Measurements from ENCODE around the gene DEFB110.

DEFB110 gene

DNA sequence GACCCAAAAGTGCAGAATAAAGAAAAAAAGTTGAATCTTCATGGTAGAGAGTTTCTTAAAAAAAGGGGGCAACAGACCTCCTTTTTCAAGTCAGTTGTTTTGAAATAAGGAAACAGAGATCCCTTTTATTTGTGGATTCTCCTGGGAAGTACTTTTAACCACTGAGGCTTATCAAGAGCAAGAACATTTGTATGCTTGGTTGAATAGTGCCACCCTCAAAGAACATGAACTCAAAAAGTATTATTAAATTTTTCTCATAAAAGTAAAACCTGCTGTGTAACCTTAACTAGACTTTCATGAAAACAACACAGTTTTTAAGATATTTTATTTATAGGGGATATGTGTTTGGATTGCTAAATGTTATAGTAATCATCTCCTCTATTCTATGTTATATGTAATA lies at the start of gene DEFB110:
TSS of gene DEFB110 (minus strand) at position 101 of the 400 bp plus-strand sequence. CDS start at position 42, 59 bp downstream.
- DNase-seq: no peak

DNA sequence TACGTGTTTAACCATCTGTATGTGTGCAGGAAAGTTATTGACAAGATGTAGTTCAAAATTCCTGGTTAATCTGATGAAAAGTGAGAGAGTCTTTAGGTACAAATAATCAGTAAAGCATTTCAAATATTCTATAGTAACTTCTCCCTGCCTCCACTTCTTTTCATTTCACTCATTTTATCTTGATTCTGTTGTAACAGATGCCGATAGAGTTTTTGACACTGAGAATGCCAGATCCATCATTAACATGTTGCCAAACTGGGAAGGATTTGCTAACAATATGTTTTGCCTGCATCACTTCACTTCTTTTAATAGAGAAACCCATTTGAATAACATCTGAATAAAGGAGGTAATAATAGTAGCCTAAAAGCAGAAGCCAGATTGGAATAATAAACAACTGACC lies 48.3 kb upstream of the DEFB110 start:
- no peak for DNase-seq

DNA sequence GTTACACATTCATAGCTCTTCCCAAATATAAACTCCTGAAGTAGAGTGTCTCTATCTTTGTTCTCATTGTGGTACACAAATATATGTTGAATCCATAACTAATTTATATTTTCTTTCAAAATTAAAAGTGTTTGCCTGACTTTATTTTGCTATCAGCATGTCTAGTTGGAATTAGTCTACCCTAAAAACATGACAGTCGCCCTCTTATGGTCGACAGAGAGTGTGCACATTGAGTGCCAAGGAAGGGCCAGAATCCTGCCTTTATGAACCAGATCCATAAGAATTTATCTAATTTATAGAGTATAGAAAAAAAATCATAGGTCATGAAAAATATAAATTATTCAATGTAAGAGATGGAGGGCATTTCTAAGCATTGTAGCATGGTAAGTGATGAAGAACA lies 40.3 kb upstream of the DEFB110 start:
- DNase-seq: no peak

GRCh38 chr6:50056242-50056641 lies 34.4 kb upstream of the DEFB110 start:
- no peak for DNase-seq

DNA sequence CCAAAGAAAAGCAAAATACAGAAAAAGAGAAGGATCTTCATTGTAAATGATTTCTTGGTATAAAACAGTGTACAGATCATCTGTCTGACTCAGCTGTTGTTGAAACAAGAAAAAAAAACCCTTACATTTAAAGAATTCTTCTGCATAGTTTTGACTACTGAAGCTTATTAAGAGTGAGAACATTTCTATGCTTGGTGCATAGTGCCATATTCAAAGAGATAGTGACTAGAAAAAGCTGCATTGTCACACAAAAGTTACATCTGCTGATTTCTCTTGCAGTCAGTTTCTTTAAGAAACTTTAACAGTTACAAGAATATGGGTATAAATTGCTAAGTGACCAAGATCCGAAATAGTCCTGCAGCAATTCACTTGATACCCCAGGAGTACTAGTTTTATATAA lies 28.0 kb upstream of the DEFB110 start, which contains the start of gene DEFB112:
TSS of gene DEFB112 (minus strand) at position 101 of the 400 bp plus-strand sequence. CDS start at position 41, 60 bp downstream.
- no peak for DNase-seq

- no peak for DNase-seq
These were observed 25.2 kb upstream of the DEFB110 start for GRCh38 chr6:50047026-50047425.

GRCh38 chr6:50030777-50031562 lies 9.2 kb upstream of the DEFB110 start:
- DNase-seq: no peak

- DNase-seq: no peak
These were observed 8.6 kb upstream of the DEFB110 start for GRCh38 chr6:50030350-50030749.

- DNase-seq: no peak
These were observed 3.5 kb upstream of the DEFB110 start for GRCh38 chr6:50025258-50025657.

DNA sequence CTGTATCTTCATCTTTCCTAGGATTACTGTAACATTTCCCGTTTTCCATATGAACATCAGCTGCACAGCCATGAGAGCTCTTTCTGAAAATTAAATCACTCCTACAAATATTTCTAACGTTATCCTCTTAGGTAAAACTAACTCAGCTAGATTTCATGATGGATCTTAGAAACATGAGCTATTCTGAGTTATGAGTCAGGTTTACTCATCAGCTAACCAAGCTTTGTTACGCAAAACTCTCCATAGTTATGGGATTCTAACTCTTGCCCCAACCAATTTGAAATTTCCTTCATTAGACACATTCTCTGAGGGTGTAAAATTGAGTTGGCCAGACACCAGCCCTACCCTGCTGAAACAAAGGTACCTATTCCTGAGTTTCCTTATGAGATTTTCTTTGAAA lies 14.0 kb downstream of the DEFB110 start:
- DNase-seq: no peak

- no peak for DNase-seq
These were observed 18.7 kb downstream of the DEFB110 start for GRCh38 chr6:50003139-50003538.

GRCh38 chr6:49995278-49995677 lies 26.5 kb downstream of the DEFB110 start:
- no peak for DNase-seq

DNA sequence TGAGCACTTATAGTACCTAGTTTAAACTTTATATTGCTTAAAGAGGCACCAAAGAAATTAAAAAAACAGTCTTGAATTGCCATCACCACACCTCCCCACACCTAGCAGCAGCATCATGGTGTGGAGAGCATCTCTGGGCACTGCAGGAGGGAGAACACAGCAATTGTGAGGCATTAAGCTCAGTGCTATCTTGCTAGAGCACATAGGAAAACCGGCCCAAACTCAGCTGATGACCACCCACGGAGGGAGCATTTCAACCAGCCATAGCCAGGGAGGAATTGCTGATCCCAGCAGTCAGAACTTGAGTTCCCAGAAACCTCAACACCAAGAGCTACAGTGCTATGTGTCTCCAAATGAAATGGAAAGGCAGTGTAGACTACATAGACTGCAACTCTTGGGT lies 32.9 kb downstream of the DEFB110 start:
- no peak for DNase-seq

- no peak for DNase-seq
These were observed 34.0 kb downstream of the DEFB110 start for GRCh38 chr6:49987749-49988148.

DNA sequence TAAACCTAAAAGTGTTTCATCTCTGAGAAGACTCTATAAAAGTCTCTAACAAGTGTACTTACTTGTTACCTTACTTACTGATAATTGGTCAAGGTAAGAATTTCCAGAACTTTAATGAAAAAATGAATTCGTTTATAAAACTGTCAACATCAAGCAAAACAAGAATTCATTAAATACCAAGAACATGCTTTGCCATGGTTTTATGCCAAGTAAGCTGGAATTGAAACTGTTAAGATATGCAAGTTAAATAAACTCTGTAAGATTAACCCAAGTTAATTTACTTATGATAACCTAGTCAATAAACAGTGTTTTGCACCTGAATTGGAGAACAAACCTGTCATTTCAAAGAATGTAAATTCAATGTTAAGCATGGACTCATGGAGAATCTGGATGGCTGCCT lies 35.2 kb downstream of the DEFB110 start:
- DNase-seq: no peak

DNA sequence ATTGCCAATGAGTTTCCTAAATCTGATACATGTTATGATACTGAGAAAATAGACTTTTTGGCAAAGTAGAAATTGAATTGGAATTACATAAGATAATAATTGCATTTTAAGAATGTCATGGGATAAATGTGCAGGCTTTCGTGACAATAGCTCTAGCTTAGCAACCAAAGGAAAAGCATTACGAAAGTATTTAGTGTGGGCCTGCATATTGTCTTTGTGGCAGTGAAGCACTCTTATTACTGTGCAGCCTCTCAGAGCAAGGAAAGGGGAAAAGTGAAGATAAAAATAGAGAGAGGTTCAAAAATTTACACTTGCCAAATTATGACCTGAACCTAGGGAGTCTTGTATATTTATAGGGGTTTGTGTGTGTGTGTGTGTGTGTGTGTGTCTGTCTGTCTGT lies 39.7 kb downstream of the DEFB110 start:
- DNase-seq: no peak

GRCh38 chr6:49980898-49981297 lies 40.9 kb downstream of the DEFB110 start:
- DNase-seq: no peak

DNA sequence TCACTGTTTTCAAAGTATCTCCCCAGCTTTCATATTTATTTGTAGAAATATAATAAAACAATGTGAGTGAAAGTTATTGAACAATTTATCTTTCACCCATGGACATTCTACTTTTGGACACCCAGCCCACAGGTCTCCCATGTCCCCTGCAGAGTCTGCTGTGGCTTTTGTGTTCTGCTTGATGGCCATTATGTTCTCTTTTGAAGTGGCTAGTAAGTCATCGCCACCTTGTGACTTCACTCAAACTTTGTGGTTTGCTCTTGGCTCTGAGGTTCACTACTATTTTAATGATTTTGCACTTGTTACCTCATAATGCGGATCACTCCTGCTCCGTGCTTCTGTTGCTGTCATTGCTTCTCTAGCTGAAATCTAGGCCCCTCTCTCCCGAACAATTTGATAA lies 42.2 kb downstream of the DEFB110 start:
- DNase-seq: no peak

DNA sequence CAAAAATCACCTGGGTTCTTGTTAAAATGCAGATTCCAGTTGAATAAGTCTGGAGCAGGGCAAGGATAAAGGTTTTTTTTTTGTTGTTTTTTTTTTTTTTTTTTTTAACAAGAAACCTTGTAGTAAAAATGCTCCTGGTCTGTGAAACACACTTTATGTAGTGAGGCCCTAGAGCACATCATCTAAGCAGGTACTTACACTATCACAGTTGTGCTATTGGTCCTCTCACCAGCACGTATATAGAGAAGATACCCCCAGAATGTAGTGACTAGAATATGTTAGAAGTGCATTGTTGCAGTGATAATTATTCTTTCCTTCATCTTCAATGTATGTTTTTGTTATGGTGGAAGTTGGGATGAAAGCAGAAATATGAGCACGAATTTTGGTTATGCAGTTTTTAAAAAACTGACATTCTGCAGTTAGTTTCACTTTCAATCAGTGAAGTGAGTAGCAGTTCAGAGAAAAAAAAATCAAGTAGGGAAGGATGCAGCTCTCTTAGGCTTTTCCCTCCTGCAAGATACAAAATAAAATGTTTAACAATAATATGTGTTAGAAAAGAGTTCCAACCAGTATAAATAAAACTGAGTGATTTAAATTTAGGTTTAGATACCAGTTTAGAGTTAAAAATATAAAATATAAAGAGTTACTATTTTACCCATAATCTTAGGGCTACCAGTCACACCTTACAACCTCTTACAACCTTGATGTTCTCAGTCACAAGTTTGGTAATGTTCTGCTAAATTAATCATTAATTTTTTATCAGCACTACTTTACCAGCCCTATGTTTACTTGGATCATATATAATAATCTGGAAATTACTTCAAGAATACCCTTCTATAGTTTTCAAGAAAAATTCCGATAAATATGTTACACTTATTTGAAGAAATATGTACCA lies 43.2 kb downstream of the DEFB110 start:
- no peak for DNase-seq

- no peak for DNase-seq
These were observed 52.2 kb downstream of the DEFB110 start, which contains the start of gene DEFB113 for GRCh38 chr6:49969605-49970004. TSS of gene DEFB113 (minus strand) at chr6:49969625. CDS start at chr6:49969625, 0 bp downstream.

Measured in stimulated activated CD4-positive, alpha-beta T cell treated with anti-CD3 and anti-CD28 coated beads, Interleukin-15, amount 100 ng/mL, for 24 hours (primary cell).